ENCODE data around the gene HAUS2. TPM values are rescaled to one million over a fixed set of nuclear protein-coding genes. Genes with fewer than 3 reads are reported as not detected.
"Not testable (repeated sequence)": the region's sequence is repeated elsewhere in the genome, so short reads cannot be mapped to it uniquely, and the experiment has no call there.

The HAUS2 gene
- polyA plus RNA-seq, 2 donors = 6.7 to 8.1 TPM

- WGBS, 2 donors = 72 to 73% methylated on average over 2 of the region's 2 CpGs
- Histone ChIP-seq H3K27ac (ENCODE audit: low read depth in 2 of 2, low read length in 1 of 2) (no peak overlapping the region), H3K4me1 (ENCODE audit: control insufficient read depth in 2 of 2, insufficient read depth in 2 of 2, low read length in 1 of 2) (no peaks in the 10 kb centered on the region), H3K9me3 (ENCODE audit: control insufficient read depth in 2 of 2, insufficient read depth in 1 of 2, low read depth in 1 of 2, low read length in 1 of 2) (no peaks in the 10 kb centered on the region), H3K36me3 (ENCODE audit: control insufficient read depth in 2 of 2, insufficient read depth in 2 of 2, low read length in 1 of 2) (peaks cover 0 to 4% of the 10 kb centered on the region in 2 donors), H3K27me3 (ENCODE audit: control insufficient read depth in 1 of 2, insufficient read depth in 2 of 2, low read length in 2 of 2) (no peaks in the 10 kb centered on the region), H3K4me3 (ENCODE audit: low read depth in 1 of 2, low read length in 2 of 2) (no peak overlapping the region)
These were observed 25.3 kb upstream of the HAUS2 start for GRCh38 chr15:42523331-42523730.

DNA sequence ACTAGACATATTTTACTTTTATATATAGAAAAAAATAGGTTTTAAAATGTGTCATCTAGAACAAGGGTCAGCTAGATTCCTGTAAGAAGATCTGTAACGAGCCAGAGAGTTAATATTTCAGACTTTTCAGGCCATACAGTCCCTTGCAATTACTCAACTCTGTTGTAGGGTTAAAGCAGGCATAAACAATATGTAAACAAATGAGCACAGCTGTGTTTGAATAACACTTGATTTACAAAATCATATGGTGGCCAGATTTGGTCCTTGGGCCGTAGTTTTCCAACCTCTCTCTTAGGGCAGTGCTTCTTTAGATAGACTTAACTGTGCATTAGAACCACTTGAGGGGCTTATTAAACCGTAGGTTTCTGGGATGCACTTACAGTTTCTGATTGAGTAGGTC, 19.7 kb upstream of the HAUS2 start:
- H3K27ac ChIP-seq (ENCODE audit: low read depth in 2 of 2, low read length in 1 of 2) = no peak overlapping the region
- no peak overlapping the region for H3K4me3 ChIP-seq (ENCODE audit: low read depth in 1 of 2, low read length in 2 of 2)
- H3K4me1 ChIP-seq (ENCODE audit: control insufficient read depth in 2 of 2, insufficient read depth in 2 of 2, low read length in 1 of 2) = no peaks in the 10 kb centered on the region
- 84 to 90% methylated on average over 3 of the region's 3 CpGs for WGBS, 2 donors
- H3K9me3 ChIP-seq (ENCODE audit: control insufficient read depth in 2 of 2, insufficient read depth in 1 of 2, low read depth in 1 of 2, low read length in 1 of 2) = no peaks in the 10 kb centered on the region
- peaks cover 0 to 2% of the 10 kb centered on the region in 2 donors for H3K36me3 ChIP-seq (ENCODE audit: control insufficient read depth in 2 of 2, insufficient read depth in 2 of 2, low read length in 1 of 2)
- H3K27me3 ChIP-seq (ENCODE audit: control insufficient read depth in 1 of 2, insufficient read depth in 2 of 2, low read length in 2 of 2) = no peaks in the 10 kb centered on the region

DNA sequence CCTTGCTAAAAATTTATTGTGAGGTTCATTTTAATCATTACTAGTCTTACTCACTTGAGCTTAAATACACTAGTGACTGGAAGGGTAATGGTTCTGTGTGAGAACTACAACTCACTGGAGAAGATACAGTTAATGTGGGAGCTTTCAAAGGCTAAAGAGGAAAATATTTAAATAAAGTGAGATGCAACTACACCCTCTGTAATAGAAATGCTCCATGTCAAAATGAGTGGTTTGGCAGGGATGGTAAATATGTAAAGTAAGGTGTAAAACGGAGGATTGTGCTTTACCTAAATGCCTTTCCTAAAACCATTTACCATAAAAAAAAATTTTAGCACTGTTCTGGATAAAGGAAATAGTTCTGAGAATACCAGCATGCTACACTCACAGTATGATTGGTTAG, 15.4 kb upstream of the HAUS2 start:
- Histone ChIP-seq H3K36me3 (ENCODE audit: control insufficient read depth in 2 of 2, insufficient read depth in 2 of 2, low read length in 1 of 2) (no peaks in the 10 kb centered on the region), H3K9me3 (ENCODE audit: control insufficient read depth in 2 of 2, insufficient read depth in 1 of 2, low read depth in 1 of 2, low read length in 1 of 2) (no peaks in the 10 kb centered on the region)
- whole genome bisulfite sequencing, 2 donors = 89 to 94% methylated on average over 1 of the region's 1 CpG

GRCh38 chr15:42544853-42545629, 3.6 kb upstream of the HAUS2 start:
- 91 to 96% methylated on average over 4 of the region's 4 CpGs for WGBS, 2 donors
- no peak overlapping the region for H3K4me3 ChIP-seq (ENCODE audit: low read depth in 1 of 2, low read length in 2 of 2)
- H3K27ac ChIP-seq (ENCODE audit: low read depth in 2 of 2, low read length in 1 of 2) = no peak overlapping the region
- peaks cover 0 to 5% of the 10 kb centered on the region in 2 donors for H3K36me3 ChIP-seq (ENCODE audit: control insufficient read depth in 2 of 2, insufficient read depth in 2 of 2, low read length in 1 of 2)
- H3K9me3 ChIP-seq (ENCODE audit: control insufficient read depth in 2 of 2, insufficient read depth in 1 of 2, low read depth in 1 of 2, low read length in 1 of 2) = no peaks in the 10 kb centered on the region
- H3K27me3 ChIP-seq (ENCODE audit: control insufficient read depth in 1 of 2, insufficient read depth in 2 of 2, low read length in 2 of 2) = no peaks in the 10 kb centered on the region
- H3K4me1 ChIP-seq (ENCODE audit: control insufficient read depth in 2 of 2, insufficient read depth in 2 of 2, low read length in 1 of 2) = no peaks in the 10 kb centered on the region

More for the DNA sequence above, 15.4 kb upstream of the HAUS2 start:
- Histone ChIP-seq H3K27me3 (ENCODE audit: control insufficient read depth in 1 of 2, insufficient read depth in 2 of 2, low read length in 2 of 2) (no peaks in the 10 kb centered on the region), H3K4me1 (ENCODE audit: control insufficient read depth in 2 of 2, insufficient read depth in 2 of 2, low read length in 1 of 2) (no peaks in the 10 kb centered on the region), H3K27ac (ENCODE audit: low read depth in 2 of 2, low read length in 1 of 2) (no peak overlapping the region), H3K4me3 (ENCODE audit: low read depth in 1 of 2, low read length in 2 of 2) (no peak overlapping the region)

- peaks cover 0 to 5% of the 10 kb centered on the region in 2 donors for H3K36me3 ChIP-seq (ENCODE audit: control insufficient read depth in 2 of 2, insufficient read depth in 2 of 2, low read length in 1 of 2)
- H3K4me3 ChIP-seq (ENCODE audit: low read depth in 1 of 2, low read length in 2 of 2) = peak overlapping the region; percentile 67 to 92
- 3% methylated on average over 9 of the region's 9 CpGs for WGBS, 2 donors
- no peaks in the 10 kb centered on the region for H3K4me1 ChIP-seq (ENCODE audit: control insufficient read depth in 2 of 2, insufficient read depth in 2 of 2, low read length in 1 of 2)
- no peaks in the 10 kb centered on the region for H3K27me3 ChIP-seq (ENCODE audit: control insufficient read depth in 1 of 2, insufficient read depth in 2 of 2, low read length in 2 of 2)
- H3K9me3 ChIP-seq (ENCODE audit: control insufficient read depth in 2 of 2, insufficient read depth in 1 of 2, low read depth in 1 of 2, low read length in 1 of 2) = no peaks in the 10 kb centered on the region
- H3K27ac ChIP-seq (ENCODE audit: low read depth in 2 of 2, low read length in 1 of 2) = peak overlapping the region; percentile 79 to 92
These were observed 755 bp upstream of the HAUS2 start for GRCh38 chr15:42547918-42548248.

GRCh38 chr15:42549032-42549491, 424 bp downstream of the HAUS2 start:
- H3K27ac ChIP-seq (ENCODE audit: low read depth in 2 of 2, low read length in 1 of 2) = peak overlapping the region; percentile 79 to 92
- H3K27me3 ChIP-seq (ENCODE audit: control insufficient read depth in 1 of 2, insufficient read depth in 2 of 2, low read length in 2 of 2) = no peaks in the 10 kb centered on the region
- 0% methylated on average over 15 of the region's 15 CpGs for whole genome bisulfite sequencing, 2 donors
- peak overlapping the region; percentile 67 to 92 for H3K4me3 ChIP-seq (ENCODE audit: low read depth in 1 of 2, low read length in 2 of 2)
- H3K36me3 ChIP-seq (ENCODE audit: control insufficient read depth in 2 of 2, insufficient read depth in 2 of 2, low read length in 1 of 2) = no peaks in the 10 kb centered on the region
- no peaks in the 10 kb centered on the region for H3K4me1 ChIP-seq (ENCODE audit: control insufficient read depth in 2 of 2, insufficient read depth in 2 of 2, low read length in 1 of 2)
- H3K9me3 ChIP-seq (ENCODE audit: control insufficient read depth in 2 of 2, insufficient read depth in 1 of 2, low read depth in 1 of 2, low read length in 1 of 2) = no peaks in the 10 kb centered on the region

DNA sequence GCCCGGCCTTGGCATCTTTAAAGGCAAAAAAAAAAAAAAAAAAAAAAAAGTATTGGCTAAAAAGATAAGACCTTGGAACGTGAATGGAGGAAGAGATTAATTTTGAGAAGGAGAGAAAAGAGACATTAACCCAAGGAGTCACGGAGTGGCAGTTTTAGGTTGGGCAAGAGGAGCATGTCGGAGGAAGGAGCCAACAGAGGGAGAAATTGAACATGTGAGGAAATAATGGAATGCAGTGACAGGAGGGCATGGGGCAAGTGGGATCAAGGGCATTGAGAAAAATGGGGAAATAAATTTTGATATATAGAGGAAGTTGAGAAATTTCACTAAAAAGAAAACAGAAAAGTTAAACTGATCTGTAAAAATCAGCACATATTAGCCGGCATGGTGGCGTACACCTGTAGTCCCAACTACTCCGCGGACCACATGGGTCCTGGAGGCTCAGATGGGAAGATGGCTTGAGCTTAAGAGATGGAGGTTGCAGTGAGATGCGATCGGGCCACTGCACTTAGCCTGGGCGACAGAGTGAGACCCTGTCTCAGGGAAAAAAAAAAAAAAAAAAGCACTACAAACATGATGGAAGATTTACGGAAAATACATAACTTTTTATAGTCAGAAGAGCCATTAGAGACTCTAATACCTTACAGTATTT, 1.2 kb downstream of the HAUS2 start:
- H3K4me3 ChIP-seq (ENCODE audit: low read depth in 1 of 2, low read length in 2 of 2) = peak overlapping the region in 1 of 2 donors; percentile 92
- WGBS, 2 donors = 69 to 72% methylated on average over 12 of the region's 12 CpGs

DNA sequence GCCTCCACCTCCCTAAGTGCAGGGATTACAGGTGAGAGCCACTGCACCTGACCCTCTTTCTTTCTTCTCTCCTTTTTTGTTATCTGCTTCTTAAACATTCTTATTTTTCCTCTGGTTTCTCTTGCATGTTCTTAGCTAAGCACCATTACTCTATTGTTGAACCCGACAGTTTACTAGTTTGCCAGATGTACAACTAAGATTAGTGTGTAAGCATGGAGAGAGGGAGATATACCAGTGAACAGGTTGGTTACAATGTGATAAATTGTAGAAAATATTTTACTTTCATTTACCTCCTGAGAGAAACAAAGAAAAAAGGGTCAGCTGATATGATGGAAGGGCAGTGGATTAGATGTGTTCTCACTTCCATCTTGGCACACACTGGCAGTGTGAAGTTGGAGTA, 4.9 kb downstream of the HAUS2 start:
- Histone ChIP-seq H3K36me3 (ENCODE audit: control insufficient read depth in 2 of 2, insufficient read depth in 2 of 2, low read length in 1 of 2) (no peaks in the 10 kb centered on the region), H3K4me1 (ENCODE audit: control insufficient read depth in 2 of 2, insufficient read depth in 2 of 2, low read length in 1 of 2) (no peaks in the 10 kb centered on the region), H3K27me3 (ENCODE audit: control insufficient read depth in 1 of 2, insufficient read depth in 2 of 2, low read length in 2 of 2) (no peaks in the 10 kb centered on the region), H3K9me3 (ENCODE audit: control insufficient read depth in 2 of 2, insufficient read depth in 1 of 2, low read depth in 1 of 2, low read length in 1 of 2) (no peaks in the 10 kb centered on the region), H3K27ac (ENCODE audit: low read depth in 2 of 2, low read length in 1 of 2) (no peak overlapping the region), H3K4me3 (ENCODE audit: low read depth in 1 of 2, low read length in 2 of 2) (no peak overlapping the region)
- 90 to 98% methylated on average over 1 of the region's 1 CpG for WGBS, 2 donors

More for the DNA sequence above, 1.2 kb downstream of the HAUS2 start:
- no peaks in the 10 kb centered on the region for H3K36me3 ChIP-seq (ENCODE audit: control insufficient read depth in 2 of 2, insufficient read depth in 2 of 2, low read length in 1 of 2)
- no peak overlapping the region for H3K27ac ChIP-seq (ENCODE audit: low read depth in 2 of 2, low read length in 1 of 2)
- H3K4me1 ChIP-seq (ENCODE audit: control insufficient read depth in 2 of 2, insufficient read depth in 2 of 2, low read length in 1 of 2) = no peaks in the 10 kb centered on the region
- no peaks in the 10 kb centered on the region for H3K9me3 ChIP-seq (ENCODE audit: control insufficient read depth in 2 of 2, insufficient read depth in 1 of 2, low read depth in 1 of 2, low read length in 1 of 2)
- no peaks in the 10 kb centered on the region for H3K27me3 ChIP-seq (ENCODE audit: control insufficient read depth in 1 of 2, insufficient read depth in 2 of 2, low read length in 2 of 2)

GRCh38 chr15:42556550-42557207, 8.0 kb downstream of the HAUS2 start:
- WGBS, 2 donors = 93 to 97% methylated on average over 11 of the region's 12 CpGs
- H3K27ac ChIP-seq (ENCODE audit: low read depth in 2 of 2, low read length in 1 of 2); H3K27me3 ChIP-seq (ENCODE audit: control insufficient read depth in 1 of 2, insufficient read depth in 2 of 2, low read length in 2 of 2); H3K4me3 ChIP-seq (ENCODE audit: low read depth in 1 of 2, low read length in 2 of 2); H3K9me3 ChIP-seq (ENCODE audit: control insufficient read depth in 2 of 2, insufficient read depth in 1 of 2, low read depth in 1 of 2, low read length in 1 of 2); H3K36me3 ChIP-seq (ENCODE audit: control insufficient read depth in 2 of 2, insufficient read depth in 2 of 2, low read length in 1 of 2); H3K4me1 ChIP-seq (ENCODE audit: control insufficient read depth in 2 of 2, insufficient read depth in 2 of 2, low read length in 1 of 2): not testable (repeated sequence)

Data from esophagus (tissue), 2 donors.